HG03103 (cell line): ENCODE results near the gene FAM193B.
"Not testable (repeated sequence)": the region's sequence is repeated elsewhere in the genome, so short reads cannot be mapped to it uniquely, and the experiment has no call there.

Source experiments
- ATAC-seq: cut with Tn5 transposase; IDR thresholded peaks from one replicate; pipeline ENCODE4 v1.9.1; 2021; ENCODE audit warnings: low read depth; ENCODE audit not compliant: unreplicated experiment

The FAM193B gene

GRCh38 chr5:177539411-177539810 lies 15.0 kb downstream of the FAM193B start:
- no peak for ATAC-seq

GRCh38 chr5:177538876-177539275 lies 15.5 kb downstream of the FAM193B start:
- ATAC-seq, result no peak

GRCh38 chr5:177537389-177538361 lies 16.7 kb downstream of the FAM193B start:
- no peak for ATAC-seq

- ATAC-seq, result no peak
Observed at GRCh38 chr5:177536386-177536785, 18.0 kb downstream of the FAM193B start.

GRCh38 chr5:177535125-177535524 lies 19.2 kb downstream of the FAM193B start:
- ATAC-seq, result no peak

- not testable (repeated sequence) for ATAC-seq
Observed at GRCh38 chr5:177534433-177534832, 19.9 kb downstream of the FAM193B start.

- no peak for ATAC-seq
Observed at GRCh38 chr5:177531209-177531940, 23.0 kb downstream of the FAM193B start.

GRCh38 chr5:177530638-177531037 lies 23.7 kb downstream of the FAM193B start:
- ATAC-seq, result no peak

- no peak for ATAC-seq
Observed at GRCh38 chr5:177529247-177530203, 24.8 kb downstream of the FAM193B start.

GRCh38 chr5:177528631-177529030 lies 25.7 kb downstream of the FAM193B start:
- ATAC-seq, result no peak

- no peak for ATAC-seq
Observed at GRCh38 chr5:177527595-177527994, 26.8 kb downstream of the FAM193B start.

GRCh38 chr5:177526791-177527190 lies 27.6 kb downstream of the FAM193B start:
- no peak for ATAC-seq

GRCh38 chr5:177526191-177526590 lies 28.2 kb downstream of the FAM193B start:
- no peak for ATAC-seq

- ATAC-seq, result no peak
Observed at GRCh38 chr5:177524941-177525655, 29.3 kb downstream of the FAM193B start.

GRCh38 chr5:177524539-177524900 lies 29.8 kb downstream of the FAM193B start:
- no peak for ATAC-seq

GRCh38 chr5:177523711-177524538 lies 30.4 kb downstream of the FAM193B start:
- no peak for ATAC-seq

GRCh38 chr5:177520916-177521513 lies 33.3 kb downstream of the FAM193B start:
- no peak for ATAC-seq

GRCh38 chr5:177520271-177520670 lies 34.1 kb downstream of the FAM193B start:
- no peak for ATAC-seq
